HTERT RPE-1 (cell line): ENCODE measurements around the gene COL5A1.
"Not testable (repeated sequence)": the region's sequence is repeated elsewhere in the genome, so short reads cannot be mapped to it uniquely, and the experiment has no call there.

Source experiments
- in situ Hi-C: fragments of 300-500 bp; cut with MboI; formaldehyde crosslinking; loops from 4 replicates; pipeline ENCODE4 v1.14.3; 2020; ENCODE audit warnings: low sequenced_read_pairs

The COL5A1 gene

GRCh38 chr9:134638502-134639090 is 3.0 kb upstream of the COL5A1 start:
- in situ Hi-C loops: no loop called here

- in situ Hi-C loops: no loop called here
Measured at GRCh38 chr9:134639994-134640393, 1.6 kb upstream of the COL5A1 start.

GRCh38 chr9:134640506-134641172 is 964 bp upstream of the COL5A1 start:
- in situ Hi-C loops: no loop called here

GRCh38 chr9:134641990-134642384 is 384 bp downstream of the COL5A1 start:
- in situ Hi-C loops: no loop called here

- in situ Hi-C loops: no loop called here
Measured at GRCh38 chr9:134642385-134643181, 980 bp downstream of the COL5A1 start.

- in situ Hi-C loops: no loop called here
Measured at GRCh38 chr9:134643222-134643671, 1.6 kb downstream of the COL5A1 start.

GRCh38 chr9:134644401-134644724 is 2.8 kb downstream of the COL5A1 start:
- in situ Hi-C loops: not testable (repeated sequence)

- in situ Hi-C loops: no loop called here
Measured at GRCh38 chr9:134644725-134645606, 3.4 kb downstream of the COL5A1 start.

- in situ Hi-C loops: no loop called here
Measured at GRCh38 chr9:134645607-134646365, 4.2 kb downstream of the COL5A1 start.

GRCh38 chr9:134647359-134648080 is 5.9 kb downstream of the COL5A1 start:
- in situ Hi-C loops: no loop called here

GRCh38 chr9:134648701-134649530 is 7.3 kb downstream of the COL5A1 start:
- in situ Hi-C loops: no loop called here

GRCh38 chr9:134650431-134651190 is 9.0 kb downstream of the COL5A1 start:
- in situ Hi-C loops: no loop called here

- in situ Hi-C loops: no loop called here
Measured at GRCh38 chr9:134651226-134651905, 9.8 kb downstream of the COL5A1 start.

- in situ Hi-C loops: no loop called here
Measured at GRCh38 chr9:134652291-134653225, 11.0 kb downstream of the COL5A1 start.

- in situ Hi-C loops: no loop called here
Measured at GRCh38 chr9:134653259-134654009, 11.8 kb downstream of the COL5A1 start.

- in situ Hi-C loops: no loop called here
Measured at GRCh38 chr9:134655101-134655500, 13.5 kb downstream of the COL5A1 start.
